GM12878 (cell line): ENCODE measurements around the gene RASGRF2. TPM values are rescaled to one million over a fixed set of nuclear protein-coding genes. Genes with fewer than 3 reads are reported as not detected.

Source experiments
- ATAC-seq: fragments of 200-7000 bp; cut with Tn5 transposase; 3 replicates; pipeline ENCODE4 v1.9.1; 2020; ENCODE audit warnings: mild to moderate bottlenecking, moderate library complexity
- BruUV-seq: library from RNA; stranded (reverse); fragments of 400-500 nt; replicated peaks from 2 replicates; lab custom pipeline; 2021; lab: Mats Ljungman, UMichigan
- CTCF ChIA-PET: fragments of 300-600 bp; sonication (Branson Sonifier 250); formaldehyde crosslinking; extraction: SDS; loops from one replicate; lab custom pipeline; 2021; ENCODE audit warnings: inconsistent platforms; lab: Yijun Ruan, JAX
- POLR2A ChIA-PET: fragments of 350-600 bp; formaldehyde crosslinking; extraction: SDS; loops from one replicate; lab custom pipeline; 2021; ENCODE audit warnings: inconsistent platforms; lab: Charles Lee
- RAD21 ChIA-PET: fragments of 300-600 bp; sonication (Branson Sonifier 250); formaldehyde crosslinking; loops from one replicate; lab custom pipeline; 2023; ENCODE audit warnings: antibody characterized with exemption; ENCODE audit not compliant: unreplicated experiment; lab: Charles Lee
- SMC1A ChIA-PET: fragments of 300-600 bp; sonication (Branson Sonifier 250); formaldehyde crosslinking; loops from one replicate; lab custom pipeline; 2023; ENCODE audit not compliant: unreplicated experiment, uncharacterized antibody; lab: Charles Lee
- DNase-seq: peaks from one replicate; pipeline ENCODE4 v3.0.0-alpha.2; 2011; ENCODE audit warnings: low read depth, low spot score
- FAIRE-seq: peaks from 3 replicates; lab custom pipeline; 2011; peaks lifted over from hg19 to GRCh38; lab: Jason Lieb, UNC
- H2AFZ ChIP-seq: 2 replicates; pipeline ENCODE4 v1.6.0; 2011; ENCODE audit warnings: low read depth, low read length, control low read depth; ENCODE audit not compliant: control insufficient read depth
- H3K27ac ChIP-seq: 2 replicates; pipeline ENCODE4 v1.5.1; 2011; ENCODE audit warnings: control low read depth; ENCODE audit not compliant: control insufficient read depth, insufficient read depth
- H3K27me3 ChIP-seq, 2 experiments: replicated peaks in 1 of 2; 2 replicates each; pipeline versions ENCODE4 v1.6.0 to v1.6.1; 2011; ENCODE audit warnings: low read length in 1 of 2; ENCODE audit not compliant: control insufficient read depth in 2 of 2, insufficient read depth in 2 of 2
- H3K36me3 ChIP-seq, 2 experiments: 2 replicates each; pipeline ENCODE4 v1.5.1; 2011; ENCODE audit warnings: low read length in 1 of 2; ENCODE audit not compliant: control insufficient read depth in 2 of 2, insufficient read depth in 2 of 2
- H3K4me1 ChIP-seq: 2 replicates; pipeline ENCODE4 v1.6.1; 2011; ENCODE audit warnings: mild to moderate bottlenecking, low read length, moderate library complexity, mixed read lengths; ENCODE audit not compliant: control insufficient read depth, insufficient read depth
- H3K4me2 ChIP-seq: 2 replicates; pipeline ENCODE4 v1.6.0; 2011; ENCODE audit warnings: control low read depth; ENCODE audit not compliant: control insufficient read depth, insufficient read depth
- H3K4me3 ChIP-seq: fragments of 200-600 bp; sonication (generic); 2 replicates; pipeline ENCODE4 v1.5.1; 2016
- H3K79me2 ChIP-seq: 2 replicates; pipeline ENCODE4 v1.6.0; 2011; ENCODE audit warnings: low read length; ENCODE audit not compliant: control insufficient read depth, insufficient read depth
- H3K9ac ChIP-seq: 2 replicates; pipeline ENCODE4 v1.8.0; 2011; ENCODE audit warnings: low read length, control low read depth, mixed read lengths; ENCODE audit not compliant: control insufficient read depth, insufficient read depth
- H3K9me3 ChIP-seq: replicated peaks from 3 replicates; pipeline ENCODE4 v1.5.1; 2011; ENCODE audit warnings: mild to moderate bottlenecking, low read length; ENCODE audit not compliant: control insufficient read depth, insufficient read depth
- H4K20me1 ChIP-seq: 2 replicates; pipeline ENCODE4 v1.6.0; 2011; ENCODE audit not compliant: control insufficient read depth, insufficient read depth
- CHD1 ChIP-seq: IDR thresholded peaks from 2 replicates; pipeline ENCODE4 v1.6.1; 2012; ENCODE audit warnings: low read depth, low read length, improper control_type of control experiment
- DPF2 ChIP-seq: fragments of 450-650 bp; IDR thresholded peaks from 2 replicates; pipeline ENCODE4 v1.6.1; 2017; ENCODE audit warnings: mild to moderate bottlenecking
- EZH2 ChIP-seq: IDR thresholded peaks from 2 replicates; pipeline ENCODE4 v1.6.1; 2012; ENCODE audit warnings: low read depth, mild to moderate bottlenecking, control low read depth, inconsistent platforms, low read length, borderline replicate concordance; ENCODE audit not compliant: control insufficient read depth
- HCFC1 ChIP-seq: fragments of 150-350 bp; IDR thresholded peaks from 2 replicates; pipeline ENCODE4 v1.6.1; 2014; ENCODE audit warnings: low read length
- HSF1 ChIP-seq: fragments of 150-350 bp; IDR thresholded peaks from 2 replicates; pipeline ENCODE4 v1.6.1; 2014; ENCODE audit warnings: mild to moderate bottlenecking, low read depth, low read length
- IRF4 ChIP-seq: IDR thresholded peaks from 2 replicates; pipeline ENCODE4 v1.6.1; 2011; ENCODE audit warnings: low read depth, low read length
- JUNB ChIP-seq: IDR thresholded peaks from 2 replicates; pipeline ENCODE4 v1.6.1; 2016; ENCODE audit warnings: antibody characterized with exemption, mild to moderate bottlenecking
- JUND ChIP-seq: IDR thresholded peaks from 2 replicates; pipeline ENCODE4 v1.6.1; 2012; ENCODE audit warnings: low read depth, mild to moderate bottlenecking, low read length, improper control_type of control experiment, moderate library complexity
- KDM1A ChIP-seq: fragments of 200-600 bp; sonication (generic); IDR thresholded peaks from 2 replicates; pipeline ENCODE4 v1.6.1; 2016; ENCODE audit warnings: borderline replicate concordance
- MEF2B ChIP-seq: fragments of 450-650 bp; IDR thresholded peaks from 2 replicates; pipeline ENCODE4 v1.6.1; 2018; ENCODE audit warnings: mild to moderate bottlenecking, moderate library complexity; ENCODE audit not compliant: partially characterized antibody, poor library complexity, severe bottlenecking
- MTA2 ChIP-seq: fragments of 450-650 bp; IDR thresholded peaks from 2 replicates; pipeline ENCODE4 v1.6.1; 2016; ENCODE audit warnings: low read depth, mild to moderate bottlenecking, moderate library complexity
- NR2C1 ChIP-seq: fragments of 450-650 bp; IDR thresholded peaks from 2 replicates; pipeline ENCODE4 v1.6.1; 2017; ENCODE audit warnings: antibody characterized with exemption, mild to moderate bottlenecking, moderate library complexity
- NRF1 ChIP-seq: conservative IDR thresholded peaks from 2 replicates; pipeline ENCODE4 v1.6.1; 2011; ENCODE audit warnings: mild to moderate bottlenecking, low read depth, low read length, improper control_type of control experiment
- PKNOX1 ChIP-seq: fragments of 450-650 bp; IDR thresholded peaks from 2 replicates; pipeline ENCODE4 v1.6.1; 2016; ENCODE audit warnings: mild to moderate bottlenecking
- SPI1 ChIP-seq: IDR thresholded peaks from 2 replicates; pipeline ENCODE4 v1.6.1; 2011; ENCODE audit warnings: low read depth, mild to moderate bottlenecking, low read length, moderate library complexity, borderline replicate concordance; ENCODE audit not compliant: insufficient read depth
- ZNF217 ChIP-seq: fragments of 450-650 bp; IDR thresholded peaks from 2 replicates; pipeline ENCODE4 v1.6.1; 2017; ENCODE audit warnings: antibody characterized with exemption, mild to moderate bottlenecking
- ZZZ3 ChIP-seq: IDR thresholded peaks from 2 replicates; pipeline ENCODE4 v1.6.1; 2011; ENCODE audit warnings: low read depth; ENCODE audit not compliant: control insufficient read depth, insufficient read length
- WGBS: methylation state at CpG from one replicate; pipeline ENCODE4 v1.1.6; 2016; ENCODE audit warnings: low lambda C conversion rate; ENCODE audit not compliant: insufficient replicate concordance, insufficient coverage; ENCODE audit errors: missing lambda C conversion rate; 5-methylcytosine and 5-hydroxymethylcytosine counted together
- in situ Hi-C: fragments of 300-500 bp; cut with MboI; formaldehyde crosslinking; loops from 9 replicates; pipeline ENCODE4 v1.14.3; 2018; ENCODE audit warnings: mixed read lengths
- intact Hi-C: fragments of 100-400 bp; cut with micrococcal nuclease; formaldehyde crosslinking; loops from one replicate; pipeline ENCODE4 v1.14.2; 2022; ENCODE audit not compliant: unreplicated experiment
- polyA plus RNA-seq, 11 experiments: library from polyadenylated mRNA; depleted of rRNA in 4 of 11; unstranded in 6 of 11; stranded (reverse) in 5 of 11; fragments of >200 nt; fragmentation: Nextera tagmentation in 4 of 11; fragmentation: Illumina TruSeq in 1 of 11; extraction: Ambion mirVana in 4 of 11; extraction: Trizol in 1 of 11; gene quantifications; 1 replicate in 1 of 11; 2 replicates in 10 of 11; pipeline versions ENCODE4 v1.2.1 to v1.2.3, GENCODE V29; 2011 to 2016; ENCODE audit warnings: inconsistent platforms in 2 of 11, missing spikeins in 2 of 11, low read depth in 1 of 11
- total RNA-seq, 4 experiments: library from RNA; depleted of rRNA in 3 of 4; stranded (reverse); fragments of >200 nt in 3 of 4; fragmentation: Illumina TruSeq in 1 of 4; extraction: Trizol in 1 of 4; gene quantifications; 2 replicates each; pipeline versions ENCODE4 v1.2.1 to v1.2.3, GENCODE V29; 2013 to 2021

Gene RASGRF2
- total and polyA plus RNA-seq, 10 of the 15 experiments (the other 5 are each of a cell fraction or from before 2014, with no cell fraction given), result 0.05 to 0.24 (median 0.07) TPM

- H3K27me3 ChIP-seq, result no peaks in the 10 kb centered on the region
- no peaks in the 10 kb centered on the region for H3K9me3 ChIP-seq
- FAIRE-seq (no peak), ATAC-seq (peak; percentile 76), DNase-seq (no peak)
- ChIA-PET SMC1A (interaction anchor here (0.8 to 2.7 kb wide), 7 partner anchors 10 to 501 kb away, joined by 3 to 23 read pairs (median 3); no protein-coding TSS in a partner anchor), CTCF (interaction anchor here (1.0 to 4.0 kb wide), 7 partner anchors 10 to 495 kb away, joined by 3 to 22 read pairs (median 3); no protein-coding TSS in a partner anchor), RAD21 (interaction anchor here (0.9 to 1.8 kb wide), 3 partner anchors 9 to 496 kb away, joined by 3 to 9 read pairs (median 5); no protein-coding TSS in a partner anchor), POLR2A (interaction anchor here (1.1 to 1.3 kb wide), 3 partner anchors 9 to 30 kb away, joined by 3 to 5 read pairs (median 4); no protein-coding TSS in a partner anchor)
- intact Hi-C loops, result no loop called here
- H3K79me2 ChIP-seq, result no peaks in the 10 kb centered on the region
- no peak overlapping the region for H2AFZ ChIP-seq
- no peak overlapping the region for H3K4me2 ChIP-seq
- BruUV-seq, result no TSS peak
- H3K4me1 ChIP-seq, result peaks cover 19% of the 10 kb centered on the region
- no peak overlapping the region for H3K4me3 ChIP-seq
- TF ChIP-seq PKNOX1 (peak; percentile 62; the same call in 1 of the 2 replicates), CHD1 (no peak), HCFC1 (no peak), HSF1 (no peak), MEF2B (no peak), JUNB (peak; percentile 57), IRF4 (0 out of 2 replicates have a peak, but pooled peaks have one; percentile 12), JUND (no peak), NRF1 (no peak), EZH2 (no peak), ZNF217 (peak; percentile 47; the same call in 1 of the 2 replicates), SPI1 (no peak), KDM1A (no peak), ZZZ3 (no peak), DPF2 (0 out of 2 replicates have a peak, but pooled peaks have one; percentile 22), MTA2 (peak; percentile 50; the same call in 1 of the 2 replicates), NR2C1 (no peak)
- no peak overlapping the region for H3K9ac ChIP-seq
- 25% methylated on average over 9 of the region's 9 CpGs for whole genome bisulfite sequencing
- H3K27ac ChIP-seq, result no peak overlapping the region
- in situ Hi-C loops, result no loop called here
- no peaks in the 10 kb centered on the region for H3K36me3 ChIP-seq
- H4K20me1 ChIP-seq, result no peaks in the 10 kb centered on the region
These were observed 222.5 kb downstream of the RASGRF2 start for GRCh38 chr5:81182396-81183390.
